Heart right ventricle (tissue), 16 donors: ENCODE data around the gene CIB2. TPM values are rescaled to one million over a fixed set of nuclear protein-coding genes. Genes with fewer than 3 reads are reported as not detected.
A peak's percentile ranks its signal among the peaks of the same experiment; 100 is the strongest.

Experiments used
- ATAC-seq, 8 donors: fragments of 200-7000 bp; cut with Tn5 transposase; one replicate each; pipeline ENCODE4 v1.9.1; 2020; ENCODE audit warnings: mild to moderate bottlenecking in 8 of 8, moderate library complexity in 8 of 8, moderate number of reproducible peaks in 1 of 8
- DNase-seq, 2 donors: peaks; one replicate each; pipeline ENCODE4 v3.0.0-alpha.2; 2020
- H3K27ac ChIP-seq, 10 donors: fragments of 200-600 bp; sonication (generic) in 2 of 10; one replicate each; pipeline versions ENCODE4 v1.5.0 to v1.8.0; 2020 to 2022; ENCODE audit warnings: mild to moderate bottlenecking in 3 of 10
- H3K27me3 ChIP-seq, 7 donors: fragments of 200-600 bp; one replicate each; pipeline ENCODE4 v1.8.0; 2021 to 2022; ENCODE audit warnings: mild to moderate bottlenecking in 2 of 7
- H3K36me3 ChIP-seq, 9 donors: fragments of 200-600 bp; sonication (generic) in 1 of 9; one replicate each; pipeline versions ENCODE4 v1.5.0 to v1.8.0; 2020 to 2022; ENCODE audit warnings: mild to moderate bottlenecking in 2 of 9
- H3K4me1 ChIP-seq, 9 donors: fragments of 200-600 bp; sonication (generic) in 1 of 9; one replicate each; pipeline versions ENCODE4 v1.5.0 to v1.8.0; 2020 to 2022; ENCODE audit warnings: mild to moderate bottlenecking in 4 of 9
- H3K4me3 ChIP-seq, 10 donors: fragments of 200-600 bp; sonication (generic) in 2 of 10; one replicate each; pipeline versions ENCODE4 v1.5.0 to v1.8.0; 2020 to 2022; ENCODE audit warnings: mild to moderate bottlenecking in 7 of 10, moderate library complexity in 2 of 10
- H3K9me3 ChIP-seq, 11 donors: fragments of 200-600 bp in 10 of 11; sonication (generic) in 2 of 11; one replicate each; pipeline versions ENCODE4 v1.5.0 to v1.8.0; 2013 to 2022; ENCODE audit warnings: mild to moderate bottlenecking in 2 of 11, control low read depth in 1 of 11, moderate library complexity in 1 of 11
- CTCF ChIP-seq, 9 donors: fragments of 200-600 bp; sonication (generic) in 2 of 9; IDR thresholded peaks; one replicate each; pipeline versions ENCODE4 v1.5.0 to v1.8.0; 2021 to 2022; ENCODE audit warnings: antibody characterized with exemption in 9 of 9, mild to moderate bottlenecking in 5 of 9, moderate library complexity in 1 of 9
- WGBS, 2 donors: extraction: QIAGEN DNeasy Blood & Tissue Kit; methylation state at CpG; one replicate each; pipeline ENCODE4 v1.1.7; 2013; ENCODE audit warnings: inconsistent platforms in 1 of 2; 5-methylcytosine and 5-hydroxymethylcytosine counted together
- intact Hi-C, 10 donors: fragments of 100-400 bp; cut with DNase I; formaldehyde crosslinking; loops; one replicate each; pipeline versions ENCODE4 v1.11.1 to v1.14.2; 2022
- polyA plus RNA-seq, 2 donors: library from polyadenylated mRNA; stranded (reverse); fragments of 200-250 nt; gene quantifications; one replicate each; pipeline ENCODE4 v1.2.3, GENCODE V29; 2013
- total RNA-seq, 10 donors: library from RNA; stranded (reverse); fragmentation: NEBNext Ultra II Directional in 3 of 10; extraction: Animal tissue kit (Norgen Biotek cat#: 25700) in 3 of 10; gene quantifications; one replicate each; pipeline versions ENCODE4 v1.2.1 to v1.2.4, GENCODE V29; 2021 to 2023
- donor health status: Arrhythmogenic right ventricular cardiomyopathy.
- donor health status: ischemic (EF 13 %, LVEDD 7.1; RV severe dilation, severe dysfunction).
- donor health status: healthy with polysubstance abuse.
- donor health status: DM: no; HTN: yes; CAD: no.
- donor health status: DM: no; HTN: no; CAD: no.
- donor health status: ischemic (EF 25% LVEDD 6.9; RV normal size, moderate dysfunction).
- donor health status: ischemic (EF 25% LVEDD 5.7; RV mildly dilated, moderate dysfunction).
- donor health status: healthy.
- donor health status: DM: yes; HTN: yes; CAD: no.
- donor health status: Ischemic cardiomyopathy.
- donor health status: ischemic (EF 35%, LVEDD 5.7; RV mildly dilated, moderate dysfunction).
- donor health status: nonischemic (EF 11% LVEDD 7.7; RV severe dilation, severe dysfunction).
- donor health status: DM: yes; HTN: yes; CAD: no.
- donor health status: PGD.
- donor health status: ischemic (EF 29% LVEDD 5.4; RV normal size, mild dysfunction).
- donor health status: nonischemic (EF 23%, LVEDD 6.1; RV moderate dilation, normal function).

Gene CIB2
- total and polyA plus RNA-seq, 12 donors, result 2.6 to 32.3 (median 13.7) TPM

- 75 to 83% methylated on average over 1 of the region's 1 CpG for WGBS, 2 donors
- ATAC-seq, result no peak
- H3K36me3 ChIP-seq, result no peaks in the 10 kb centered on the region
- H3K9me3 ChIP-seq, result no peaks in the 10 kb centered on the region
- DNase-seq, result no peak
- no peak for TF ChIP-seq CTCF (IDR thresholded peaks at IDR 0.05)
- H3K27ac ChIP-seq, result no peak overlapping the region
- intact Hi-C loops, result no loop called here
- H3K27me3 ChIP-seq, result no peaks in the 10 kb centered on the region
- H3K4me3 ChIP-seq, result no peak overlapping the region
- peaks cover 0 to 49% (median 5%) of the 10 kb centered on the region in 9 donors for H3K4me1 ChIP-seq
Observed at GRCh38 chr15:78085928-78086327, 45.3 kb downstream of the CIB2 start.

- Histone ChIP-seq H3K27me3 (no peaks in the 10 kb centered on the region), H3K9me3 (no peaks in the 10 kb centered on the region), H3K4me1 (peaks cover 0 to 49% (median 5%) of the 10 kb centered on the region in 9 donors), H3K36me3 (no peaks in the 10 kb centered on the region), H3K27ac (no peak overlapping the region), H3K4me3 (no peak overlapping the region)
- DNase-seq (no peak), ATAC-seq (peak in 2 of 8 donors; percentile 18 to 23)
- 59 to 73% methylated on average over 5 of the region's 5 CpGs for WGBS, 2 donors
- no peak for TF ChIP-seq CTCF (IDR thresholded peaks at IDR 0.05)
- intact Hi-C loops, result no loop called here
Observed at GRCh38 chr15:78084449-78084750, 46.8 kb downstream of the CIB2 start.

- intact Hi-C loops, result no loop called here
- 91 to 94% methylated on average over 6 of the region's 6 CpGs for WGBS, 2 donors
- ATAC-seq, result peak in 1 of 8 donors; percentile 5
Observed at GRCh38 chr15:78083687-78084448, 47.4 kb downstream of the CIB2 start.

GRCh38 chr15:78083186-78083585 lies 48.1 kb downstream of the CIB2 start:
- WGBS, 2 donors, result 90 to 91% methylated on average over 4 of the region's 4 CpGs
- H3K27me3 ChIP-seq, result no peaks in the 10 kb centered on the region
- DNase-seq, result no peak
- H3K4me3 ChIP-seq, result no peak overlapping the region
- no peak overlapping the region for H3K27ac ChIP-seq
- peaks cover 0 to 47% (median 7%) of the 10 kb centered on the region in 9 donors for H3K4me1 ChIP-seq
- intact Hi-C loops, result no loop called here
- H3K36me3 ChIP-seq, result no peaks in the 10 kb centered on the region
- ATAC-seq, result peak in 1 of 8 donors; percentile 11
- no peak for TF ChIP-seq CTCF (IDR thresholded peaks at IDR 0.05)
- no peaks in the 10 kb centered on the region for H3K9me3 ChIP-seq

More at GRCh38 chr15:78083687-78084448, 47.4 kb downstream of the CIB2 start:
- no peak for TF ChIP-seq CTCF (IDR thresholded peaks at IDR 0.05)
- no peaks in the 10 kb centered on the region for H3K36me3 ChIP-seq
- no peaks in the 10 kb centered on the region for H3K27me3 ChIP-seq
- no peak overlapping the region for H3K4me3 ChIP-seq
- H3K27ac ChIP-seq, result no peak overlapping the region
- no peaks in the 10 kb centered on the region for H3K9me3 ChIP-seq
- no peak for DNase-seq
- H3K4me1 ChIP-seq, result peaks cover 0 to 49% (median 5%) of the 10 kb centered on the region in 9 donors
